ENCODE data around the gene HSPA4. TPM values are rescaled to one million over a fixed set of nuclear protein-coding genes. Genes with fewer than 3 reads are reported as not detected.
"Not testable (repeated sequence)": the region's sequence is repeated elsewhere in the genome, so short reads cannot be mapped to it uniquely, and the experiment has no call there.

Gene HSPA4
- total RNA-seq, 2 donors from 2014 or later, result 71.6 to 80.1 TPM

DNA sequence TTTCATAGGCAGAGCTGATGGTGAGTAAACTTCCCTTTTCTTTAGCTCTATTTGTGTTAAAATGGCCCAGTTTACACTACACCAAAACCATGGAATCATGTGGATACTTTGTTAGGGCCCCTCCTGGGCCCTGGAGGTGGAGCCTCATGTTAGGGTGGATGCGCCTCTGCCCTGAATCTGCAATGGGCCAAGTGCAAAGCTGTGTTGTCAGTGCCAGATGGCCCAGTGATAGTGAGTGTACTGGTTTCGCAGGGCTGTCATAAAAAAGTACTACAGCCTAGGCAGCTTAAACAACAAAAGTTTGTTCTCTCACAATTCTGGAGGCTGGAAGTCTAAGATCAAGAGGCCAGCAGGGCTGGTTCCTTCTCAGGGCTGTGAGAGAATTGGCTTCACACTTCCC, 64.8 kb downstream of the HSPA4 start:
- ATAC-seq (no peak), DNase-seq (no peak)
- intact Hi-C loops (cut with DNase I, micrococcal nuclease), result loop anchor here in 1 of 2 donors (10.0 kb wide), 1 partner anchor 338 kb away; no protein-coding TSS in a partner anchor

- intact Hi-C loops (cut with DNase I, micrococcal nuclease), result loop anchor here in 1 of 2 donors (10.0 kb wide), 1 partner anchor 337 kb away; no protein-coding TSS in a partner anchor
- DNase-seq, result no peak
Observed at GRCh38 chr5:133117166-133117911, 65.5 kb downstream of the HSPA4 start.

DNA sequence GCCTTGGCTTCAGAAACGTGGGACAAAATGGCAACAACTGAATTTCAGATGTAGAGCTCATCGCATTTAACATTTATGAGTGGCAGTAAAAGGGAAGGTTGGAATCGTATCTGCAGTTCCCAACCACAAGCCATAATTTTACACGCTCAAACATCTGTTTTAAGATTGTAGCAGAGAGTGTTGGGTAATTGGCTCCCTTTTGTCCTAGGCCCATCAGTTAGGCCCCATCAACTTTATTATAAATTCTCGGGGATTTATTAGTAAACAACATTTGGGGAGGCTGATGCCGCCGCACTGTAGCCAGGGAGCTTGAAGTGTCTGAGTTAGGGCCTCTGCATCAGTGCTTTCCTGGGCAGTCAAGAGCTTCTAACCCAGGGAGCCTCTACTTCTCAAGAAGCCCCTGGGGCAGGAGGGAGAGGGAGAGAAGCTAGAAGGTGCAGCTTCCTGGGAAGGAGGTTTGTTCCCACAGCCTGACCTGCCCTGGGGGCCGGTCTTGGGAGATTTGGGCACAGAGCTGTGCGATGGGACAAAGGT, 66.2 kb downstream of the HSPA4 start:
- intact Hi-C loops (cut with DNase I, micrococcal nuclease), result loop anchor here in 1 of 2 donors (10.0 kb wide), 1 partner anchor 337 kb away; no protein-coding TSS in a partner anchor
- no peak for DNase-seq
- no peak for ATAC-seq

More at GRCh38 chr5:133117166-133117911, 65.5 kb downstream of the HSPA4 start:
- no peak for ATAC-seq

- DNase-seq, result no peak
- intact Hi-C loops (cut with DNase I, micrococcal nuclease), result loop anchor here in 1 of 2 donors (10.0 kb wide), 1 partner anchor 336 kb away; no protein-coding TSS in a partner anchor
- no peak for ATAC-seq
Observed at GRCh38 chr5:133118741-133119140, 66.9 kb downstream of the HSPA4 start.

GRCh38 chr5:133119233-133119711, 67.5 kb downstream of the HSPA4 start:
- intact Hi-C loops (cut with DNase I, micrococcal nuclease), result loop anchor here in 1 of 2 donors (10.0 kb wide), 1 partner anchor 336 kb away; no protein-coding TSS in a partner anchor
- ATAC-seq, result no peak
- DNase-seq, result no peak

DNA sequence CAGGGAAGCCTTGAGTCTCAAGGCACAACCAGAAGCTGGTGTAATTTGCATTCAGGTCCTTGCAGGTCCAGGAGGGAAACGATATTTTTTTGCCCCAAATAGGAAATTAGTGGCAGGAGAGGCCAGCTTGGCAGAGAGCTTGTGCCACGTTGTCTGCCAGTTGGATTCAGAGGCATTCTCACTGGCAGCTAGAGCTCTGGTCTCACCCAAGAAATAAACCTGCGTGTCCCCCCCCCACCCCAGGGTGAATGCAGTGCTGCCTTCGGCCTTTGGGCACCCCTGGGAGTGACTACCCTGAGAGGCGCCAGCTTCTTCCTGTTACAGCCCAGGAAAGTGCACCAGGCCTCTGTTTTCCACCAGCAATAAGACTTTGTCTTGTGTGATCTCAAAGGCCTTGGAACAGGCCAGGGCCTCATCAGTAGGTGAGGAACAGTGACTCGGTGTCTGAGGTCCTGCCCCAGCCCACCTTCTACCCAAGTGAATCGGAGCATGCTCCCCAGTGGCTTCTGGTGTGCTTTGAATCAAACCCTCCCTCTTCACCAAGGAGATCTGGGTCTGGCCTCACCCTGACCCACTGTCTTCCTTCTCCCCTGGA, 68.4 kb downstream of the HSPA4 start:
- intact Hi-C loops (cut with DNase I, micrococcal nuclease), result no loop called here
- DNase-seq (no peak), ATAC-seq (peak; percentile 34)

GRCh38 chr5:133121080-133121479, 69.3 kb downstream of the HSPA4 start:
- peak; percentile 97 for ATAC-seq
- no peak for DNase-seq
- intact Hi-C loops (cut with DNase I, micrococcal nuclease), result no loop called here

DNA sequence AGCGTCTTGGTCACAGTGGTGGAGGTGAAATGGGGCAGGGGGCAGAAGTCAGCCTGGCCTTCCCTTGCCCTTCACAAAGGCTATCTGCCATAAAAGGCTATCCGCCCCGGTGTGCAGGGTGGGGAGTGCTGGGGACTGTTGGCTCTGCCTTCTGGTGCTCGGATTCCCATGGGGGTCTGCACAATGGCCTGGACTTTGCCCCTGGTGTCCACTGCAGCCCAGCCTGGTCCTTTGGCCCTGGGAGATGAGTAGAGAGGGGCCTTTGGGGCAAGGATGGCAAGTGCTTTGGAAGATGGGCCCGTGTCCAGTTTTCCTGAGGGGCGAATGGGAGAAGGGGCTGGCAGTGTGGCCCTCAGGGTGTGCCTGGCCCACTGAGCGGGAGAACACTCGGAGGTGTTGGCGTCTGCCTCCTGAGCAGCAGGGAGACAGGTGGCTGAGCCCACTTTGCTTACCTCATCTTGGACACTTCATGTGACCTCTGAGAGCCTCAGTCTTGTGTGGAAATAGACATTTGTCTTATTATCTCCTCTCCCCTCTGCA, 69.9 kb downstream of the HSPA4 start:
- DNase-seq, result no peak
- ATAC-seq, result peak; percentile 5
- intact Hi-C loops (cut with DNase I, micrococcal nuclease), result no loop called here

- no peak for ATAC-seq
- intact Hi-C loops (cut with DNase I, micrococcal nuclease), result no loop called here
- no peak for DNase-seq
Observed at GRCh38 chr5:133122711-133123110, 70.9 kb downstream of the HSPA4 start.

GRCh38 chr5:133123297-133123696, 71.5 kb downstream of the HSPA4 start:
- ATAC-seq (no peak), DNase-seq (no peak)
- intact Hi-C loops (cut with DNase I, micrococcal nuclease), result no loop called here

DNA sequence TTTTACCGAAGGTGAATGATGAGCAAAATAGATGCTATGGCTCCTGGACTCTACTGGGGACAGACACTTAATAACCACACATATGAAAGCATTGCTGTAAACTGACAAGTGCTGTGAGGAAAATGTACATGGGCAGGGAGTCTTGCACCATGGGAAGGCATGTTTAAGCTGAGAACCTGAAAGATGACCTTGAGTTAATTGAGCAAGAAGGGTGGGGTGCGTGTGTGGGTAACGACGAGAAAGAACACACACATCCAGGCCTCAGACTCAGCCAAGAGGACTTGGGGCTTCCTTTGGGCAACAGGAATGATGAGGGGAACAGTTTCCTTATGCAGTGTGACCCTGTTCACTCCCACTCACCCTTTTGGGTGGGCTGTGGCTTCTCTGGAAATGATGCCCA, 73.1 kb downstream of the HSPA4 start:
- intact Hi-C loops (cut with DNase I, micrococcal nuclease), result no loop called here
- DNase-seq (no peak), ATAC-seq (no peak)

DNA sequence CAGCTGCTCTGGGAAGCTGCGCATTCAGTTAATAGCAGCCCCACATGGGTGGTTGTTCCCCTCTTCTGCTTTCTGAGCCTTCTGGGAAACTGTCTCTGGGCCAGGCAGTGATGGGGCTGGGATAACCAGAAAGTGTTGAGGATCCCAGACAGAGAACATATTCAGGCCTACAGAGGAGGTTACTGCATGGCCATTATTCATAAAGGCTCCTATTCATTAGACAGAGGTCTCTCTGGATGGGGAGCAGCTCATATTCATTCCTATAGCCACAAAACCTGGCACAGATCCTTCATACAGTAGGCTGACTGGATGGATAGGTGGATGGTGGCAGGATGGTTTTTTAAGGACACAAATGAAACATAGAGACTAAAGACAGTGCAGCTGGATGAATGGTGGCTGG, 76.3 kb downstream of the HSPA4 start:
- intact Hi-C loops (cut with DNase I, micrococcal nuclease), result no loop called here
- DNase-seq (no peak), ATAC-seq (no peak)

DNA sequence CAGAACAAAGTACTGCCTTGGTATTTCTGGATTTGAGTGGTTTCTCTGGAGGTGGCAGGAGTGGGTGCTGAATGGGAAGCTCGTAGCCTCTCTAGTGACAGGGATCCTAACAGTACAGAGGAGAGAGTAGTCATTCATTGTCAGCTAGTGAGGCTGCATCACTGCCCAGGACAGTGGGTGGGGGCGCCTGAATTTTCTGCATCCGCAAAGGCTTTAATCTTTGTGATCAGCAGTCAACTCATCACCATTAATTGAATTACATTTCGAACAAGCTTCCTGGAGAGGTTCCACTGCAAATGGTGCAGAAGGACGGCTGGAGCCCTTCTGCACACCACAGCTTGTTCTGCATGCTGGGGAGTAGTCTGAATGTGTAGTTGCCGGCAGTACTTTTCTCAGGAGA, 77.5 kb downstream of the HSPA4 start:
- intact Hi-C loops (cut with DNase I, micrococcal nuclease), result no loop called here
- DNase-seq (no peak), ATAC-seq (no peak)

GRCh38 chr5:133129950-133130349, 78.1 kb downstream of the HSPA4 start:
- DNase-seq, result no peak
- intact Hi-C loops (cut with DNase I, micrococcal nuclease), result no loop called here
- no peak for ATAC-seq

- ATAC-seq, result peak; percentile 36
- DNase-seq, result no peak
- intact Hi-C loops (cut with DNase I, micrococcal nuclease), result no loop called here
Observed at GRCh38 chr5:133130387-133131118, 78.7 kb downstream of the HSPA4 start.

- intact Hi-C loops (cut with DNase I, micrococcal nuclease), result no loop called here
- ATAC-seq (no peak), DNase-seq (no peak)
Observed at GRCh38 chr5:133132717-133133116, 80.9 kb downstream of the HSPA4 start.

DNA sequence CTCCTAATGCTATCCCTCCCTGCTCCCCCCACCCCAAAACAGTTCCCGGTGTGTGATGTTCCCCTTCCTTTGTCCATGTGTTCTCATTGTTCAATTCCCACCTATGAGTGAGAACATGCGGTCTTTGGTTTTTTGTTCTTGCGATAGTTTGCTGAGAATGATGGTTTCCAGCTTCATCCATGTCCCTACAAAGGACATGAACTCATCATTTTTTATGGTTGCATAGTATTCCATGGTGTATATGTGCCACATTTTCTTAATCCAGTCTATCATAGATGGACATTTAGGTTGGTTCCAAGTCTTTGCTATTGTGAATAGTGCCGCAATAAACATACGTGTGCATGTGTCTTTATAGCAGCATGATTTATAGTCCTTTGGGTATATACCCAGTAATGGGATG, 81.4 kb downstream of the HSPA4 start:
- not testable (repeated sequence) for ATAC-seq

DNA sequence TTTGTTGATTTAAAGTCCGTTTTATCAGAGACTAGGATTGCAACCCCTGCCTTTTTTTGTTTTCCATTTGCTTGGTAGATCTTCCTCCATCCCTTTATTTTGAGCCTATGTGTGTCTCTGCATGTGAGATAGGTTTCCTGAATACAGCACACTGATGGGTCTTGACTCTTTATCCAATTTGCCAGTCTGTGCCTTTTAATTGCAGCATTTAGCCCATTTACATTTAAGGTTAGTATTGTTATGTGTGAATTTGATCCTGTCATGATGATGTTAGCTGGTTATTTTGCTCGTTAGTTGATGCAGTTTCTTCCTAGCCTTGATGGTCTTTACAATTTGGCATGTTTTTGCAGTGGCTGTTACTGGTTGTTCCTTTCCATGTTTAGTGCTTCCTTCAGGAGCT, 85.1 kb downstream of the HSPA4 start:
- intact Hi-C loops (cut with DNase I, micrococcal nuclease); ATAC-seq; DNase-seq: not testable (repeated sequence)

More for the DNA sequence above, 81.4 kb downstream of the HSPA4 start:
- intact Hi-C loops (cut with DNase I, micrococcal nuclease); DNase-seq: not testable (repeated sequence)

DNA sequence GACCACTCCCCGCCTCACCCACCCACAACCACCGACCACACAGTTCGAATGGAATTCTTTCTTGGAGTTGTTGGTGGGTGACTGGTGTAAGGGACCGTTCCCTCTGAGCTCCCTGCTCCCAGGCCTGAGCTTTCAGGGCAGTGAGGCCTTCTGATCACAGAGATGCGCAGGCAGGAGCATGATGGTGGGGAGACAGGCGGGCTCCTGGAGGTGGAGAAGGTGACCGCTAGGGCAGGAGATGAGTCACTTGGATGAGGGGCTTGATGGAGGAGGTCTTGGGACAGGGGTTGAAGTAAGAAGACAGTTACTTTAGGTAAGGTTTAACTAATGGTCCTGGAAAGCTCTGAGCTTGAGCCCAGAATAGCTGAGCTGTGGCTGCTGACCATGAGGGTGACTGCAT, 88.5 kb downstream of the HSPA4 start:
- ATAC-seq (no peak), DNase-seq (no peak)
- intact Hi-C loops (cut with DNase I, micrococcal nuclease), result no loop called here
